ENCODE data around the gene KPNA5. TPM values are rescaled to one million over a fixed set of nuclear protein-coding genes. Genes with fewer than 3 reads are reported as not detected.
"Not testable (repeated sequence)": the region's sequence is repeated elsewhere in the genome, so short reads cannot be mapped to it uniquely, and the experiment has no call there.

The KPNA5 gene
- total and polyA plus RNA-seq, 2 of the 13 experiments (the other 11 are each of a cell fraction or from before 2014, with no cell fraction given), result 5.3 to 13.0 TPM

- POLR2A ChIA-PET; H3K79me2 ChIP-seq (ENCODE audit: insufficient read depth, low read length); H3K9ac ChIP-seq (ENCODE audit: insufficient read depth, low read depth, low read length); FAIRE-seq; H4K20me1 ChIP-seq (ENCODE audit: insufficient read depth, low read length); H3K27ac ChIP-seq (ENCODE audit: extremely low read length, insufficient read depth, low read length); H3K9me3 ChIP-seq (ENCODE audit: low read length); CTCF ChIA-PET (ENCODE audit: low intra/inter-chr PET ratio, low total read pairs); H3K4me2 ChIP-seq (ENCODE audit: low read depth, low read length); H3K4me1 ChIP-seq (ENCODE audit: insufficient read depth, low read length); H2AFZ ChIP-seq (ENCODE audit: low read length); in situ Hi-C loops (cut with HindIII; ENCODE audit: extremely low pct_ligation_motif_present, low pct_unique_long_range_greater_than_20kb); DNase-seq (ENCODE audit: low spot score); H3K4me3 ChIP-seq (replicated peaks in 1 of 3; ENCODE audit: insufficient read depth in 1 of 3, low read depth in 2 of 3, low read length in 3 of 3); H3K27me3 ChIP-seq (ENCODE audit: control insufficient read depth in 1 of 2, insufficient read depth in 2 of 2, low read length in 2 of 2); BruUV-seq (replicated peaks); intact Hi-C loops (cut with micrococcal nuclease; ENCODE audit: unreplicated experiment); ATAC-seq: not testable (repeated sequence)
- WGBS (ENCODE audit: low lambda C conversion rate), result 100% methylated on average over 1 of the region's 1 CpG
- H3K36me3 ChIP-seq (replicated peaks in 1 of 2; ENCODE audit: control insufficient read depth in 1 of 2, insufficient read depth in 2 of 2, low read length in 2 of 2), result peaks cover 6 to 50% of the 10 kb centered on the region in 2 experiments
Observed at GRCh38 chr6:116703888-116704287, 22.9 kb downstream of the KPNA5 start.

GRCh38 chr6:116705917-116706316, 24.9 kb downstream of the KPNA5 start:
- ChIA-PET CTCF (ENCODE audit: low intra/inter-chr PET ratio, low total read pairs) (no interaction called here), POLR2A (no interaction called here)
- Histone ChIP-seq H3K4me2 (ENCODE audit: low read depth, low read length) (no peak overlapping the region), H3K9ac (ENCODE audit: insufficient read depth, low read depth, low read length) (no peak overlapping the region), H4K20me1 (ENCODE audit: insufficient read depth, low read length) (no peaks in the 10 kb centered on the region), H3K27ac (ENCODE audit: extremely low read length, insufficient read depth, low read length) (no peak overlapping the region), H3K36me3 (replicated peaks in 1 of 2; ENCODE audit: control insufficient read depth in 1 of 2, insufficient read depth in 2 of 2, low read length in 2 of 2) (peaks cover 7 to 36% of the 10 kb centered on the region in 2 experiments), H3K4me3 (replicated peaks in 1 of 3; ENCODE audit: insufficient read depth in 1 of 3, low read depth in 2 of 3, low read length in 3 of 3) (no peak overlapping the region), H3K79me2 (ENCODE audit: insufficient read depth, low read length) (no peaks in the 10 kb centered on the region), H3K27me3 (ENCODE audit: control insufficient read depth in 1 of 2, insufficient read depth in 2 of 2, low read length in 2 of 2) (no peaks in the 10 kb centered on the region), H3K9me3 (ENCODE audit: low read length) (no peaks in the 10 kb centered on the region), H2AFZ (ENCODE audit: low read length) (no peak overlapping the region), H3K4me1 (ENCODE audit: insufficient read depth, low read length) (no peaks in the 10 kb centered on the region)
- no peak for TF ChIP-seq PAX8 (CRISPR knock-in tag; IDR thresholded peaks at IDR 0.05; ENCODE audit: borderline replicate concordance)
- WGBS (ENCODE audit: low lambda C conversion rate), result 71% methylated on average over 1 of the region's 1 CpG
- no peak for DNase-seq (ENCODE audit: low spot score)
- no peak for FAIRE-seq
- intact Hi-C loops (cut with micrococcal nuclease; ENCODE audit: unreplicated experiment) (no loop called here), in situ Hi-C loops (cut with HindIII; ENCODE audit: extremely low pct_ligation_motif_present, low pct_unique_long_range_greater_than_20kb) (no loop called here)
- ATAC-seq, result no peak
- no TSS peak for BruUV-seq (replicated peaks)

- Histone ChIP-seq H4K20me1 (ENCODE audit: insufficient read depth, low read length) (no peaks in the 10 kb centered on the region), H3K36me3 (replicated peaks in 1 of 2; ENCODE audit: control insufficient read depth in 1 of 2, insufficient read depth in 2 of 2, low read length in 2 of 2) (peaks cover 15 to 46% of the 10 kb centered on the region in 2 experiments), H3K27me3 (ENCODE audit: control insufficient read depth in 1 of 2, insufficient read depth in 2 of 2, low read length in 2 of 2) (no peaks in the 10 kb centered on the region), H2AFZ (ENCODE audit: low read length) (no peak overlapping the region), H3K27ac (ENCODE audit: extremely low read length, insufficient read depth, low read length) (peak overlapping the region; percentile 12), H3K4me3 (replicated peaks in 1 of 3; ENCODE audit: insufficient read depth in 1 of 3, low read depth in 2 of 3, low read length in 3 of 3) (no peak overlapping the region), H3K4me1 (ENCODE audit: insufficient read depth, low read length) (peaks cover 13% of the 10 kb centered on the region), H3K9me3 (ENCODE audit: low read length) (no peaks in the 10 kb centered on the region), H3K4me2 (ENCODE audit: low read depth, low read length) (no peak overlapping the region), H3K79me2 (ENCODE audit: insufficient read depth, low read length) (no peaks in the 10 kb centered on the region), H3K9ac (ENCODE audit: insufficient read depth, low read depth, low read length) (no peak overlapping the region)
- intact Hi-C loops (cut with micrococcal nuclease; ENCODE audit: unreplicated experiment) (no loop called here), in situ Hi-C loops (cut with HindIII; ENCODE audit: extremely low pct_ligation_motif_present, low pct_unique_long_range_greater_than_20kb) (no loop called here)
- CTCF ChIA-PET (ENCODE audit: low intra/inter-chr PET ratio, low total read pairs), result no interaction called here
- DNase-seq (ENCODE audit: low spot score), result peak; percentile 3
- no TSS peak for BruUV-seq (replicated peaks)
- WGBS (ENCODE audit: low lambda C conversion rate), result 70% methylated on average over 1 of the region's 1 CpG
- peak; percentile 68 for ATAC-seq
- TF ChIP-seq RARA (CRISPR knock-in tag; IDR thresholded peaks at IDR 0.05), result no peak
- TF ChIP-seq MTF2 (CRISPR knock-in tag; IDR thresholded peaks at IDR 0.05; ENCODE audit: borderline replicate concordance), result no peak
- TF ChIP-seq ETS1 (CRISPR knock-in tag; IDR thresholded peaks at IDR 0.05), result no peak
- TF ChIP-seq ELF1 (CRISPR knock-in tag; IDR thresholded peaks at IDR 0.05), result no peak
- TF ChIP-seq ZNF496 (CRISPR knock-in tag; IDR thresholded peaks at IDR 0.05; ENCODE audit: insufficient replicate concordance), result no peak
- no peak for TF ChIP-seq KLF6 (CRISPR knock-in tag; IDR thresholded peaks at IDR 0.05)
- TF ChIP-seq ZNF839 (CRISPR knock-in tag; IDR thresholded peaks at IDR 0.05; ENCODE audit: borderline replicate concordance), result no peak
- no peak for TF ChIP-seq ZNF766 (CRISPR knock-in tag; IDR thresholded peaks at IDR 0.05; ENCODE audit: borderline replicate concordance)
- POLR2A ChIA-PET, result no interaction called here
- FAIRE-seq, result no peak
Observed at GRCh38 chr6:116714296-116714695, 33.3 kb downstream of the KPNA5 start.
